HL-60/S4 treated with phorbol 12-myristate 13-acetate at 8.2 ng/mL for 4 days and 3 days (cell line): ENCODE results near the gene GNAT3.

Experiments used
- in situ Hi-C: fragments of 300-500 bp; cut with MboI; formaldehyde crosslinking; loops from 2 replicates; pipeline ENCODE4 v1.15.0; 2022; ENCODE audit warnings: low sequenced_read_pairs

Gene GNAT3

DNA sequence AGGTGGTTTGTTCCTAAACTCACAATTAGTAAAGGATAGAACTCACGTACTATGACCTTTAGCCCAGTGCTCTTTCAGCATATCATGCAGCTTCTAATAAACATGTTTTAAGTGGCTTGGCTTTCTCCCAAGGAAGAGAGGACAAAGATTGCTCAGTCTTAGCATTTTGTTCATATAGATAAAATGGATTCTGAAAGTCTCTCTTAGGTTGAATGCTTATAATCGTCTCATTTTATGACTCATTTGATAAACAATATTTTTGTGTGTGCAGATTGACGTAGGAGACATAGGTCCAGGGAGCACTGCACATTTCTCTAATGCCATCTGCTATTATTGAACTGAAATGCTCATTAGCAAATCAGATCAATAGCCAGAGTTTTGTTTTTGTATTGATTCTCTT, 44.8 kb downstream of the GNAT3 start:
- in situ Hi-C loops = no loop called here

- in situ Hi-C loops = no loop called here
These were observed 45.2 kb downstream of the GNAT3 start for GRCh38 chr7:80466636-80467035.

DNA sequence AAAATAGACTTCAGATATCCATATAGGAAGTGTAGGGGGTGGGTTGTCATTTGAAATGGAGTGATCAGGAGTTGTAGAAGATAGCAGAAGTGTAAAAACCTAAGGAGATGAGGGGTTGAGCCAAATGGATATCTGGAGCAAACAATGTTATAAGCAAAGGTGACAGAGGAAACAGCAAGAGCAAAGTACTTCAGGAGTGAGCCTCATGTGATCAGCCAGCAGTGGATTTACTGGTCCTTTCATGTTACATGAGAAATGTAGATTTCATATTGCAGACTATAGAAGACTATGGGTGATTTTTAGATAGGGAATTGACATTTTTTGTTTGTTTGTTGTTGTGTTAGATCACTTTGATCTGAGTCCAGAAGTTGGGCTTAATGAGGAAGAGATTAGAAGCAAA, 47.7 kb downstream of the GNAT3 start:
- in situ Hi-C loops = no loop called here

GRCh38 chr7:80463272-80463920, 48.5 kb downstream of the GNAT3 start:
- in situ Hi-C loops = no loop called here

- in situ Hi-C loops = no loop called here
These were observed 51.0 kb downstream of the GNAT3 start for GRCh38 chr7:80460857-80461256.

DNA sequence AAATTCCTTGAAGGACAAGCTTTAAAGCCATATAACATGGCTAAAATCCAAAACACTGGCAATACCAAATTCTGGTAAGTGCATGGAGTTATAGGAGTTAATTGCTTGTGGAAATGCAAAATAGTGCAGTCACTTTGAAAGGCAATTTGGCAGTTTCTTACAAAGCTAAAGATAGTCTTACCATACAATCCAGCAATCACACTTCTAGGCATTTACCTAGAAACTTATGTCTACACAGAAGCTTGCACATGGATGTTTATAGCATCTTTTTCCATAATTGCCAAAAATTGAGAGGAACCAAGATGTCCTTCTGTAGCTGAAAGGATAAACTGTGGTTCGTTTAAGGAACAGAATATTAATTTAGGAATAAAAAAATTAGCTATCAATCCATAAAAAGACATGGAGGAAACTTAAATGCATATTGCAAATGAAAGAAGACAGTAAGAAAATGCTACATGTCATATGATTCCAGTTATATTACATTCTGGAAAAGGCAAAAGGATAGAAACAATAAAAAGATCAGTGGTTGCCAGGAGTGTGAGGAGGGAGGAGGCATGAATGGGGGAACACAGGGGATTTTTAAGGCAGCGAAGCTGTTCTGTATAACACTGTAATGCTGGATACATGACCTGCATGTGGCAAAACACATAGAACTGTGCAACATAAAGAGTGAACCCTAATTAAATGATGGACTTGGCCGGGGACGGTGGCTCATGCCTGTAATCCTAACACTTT, 51.9 kb downstream of the GNAT3 start:
- in situ Hi-C loops = no loop called here

DNA sequence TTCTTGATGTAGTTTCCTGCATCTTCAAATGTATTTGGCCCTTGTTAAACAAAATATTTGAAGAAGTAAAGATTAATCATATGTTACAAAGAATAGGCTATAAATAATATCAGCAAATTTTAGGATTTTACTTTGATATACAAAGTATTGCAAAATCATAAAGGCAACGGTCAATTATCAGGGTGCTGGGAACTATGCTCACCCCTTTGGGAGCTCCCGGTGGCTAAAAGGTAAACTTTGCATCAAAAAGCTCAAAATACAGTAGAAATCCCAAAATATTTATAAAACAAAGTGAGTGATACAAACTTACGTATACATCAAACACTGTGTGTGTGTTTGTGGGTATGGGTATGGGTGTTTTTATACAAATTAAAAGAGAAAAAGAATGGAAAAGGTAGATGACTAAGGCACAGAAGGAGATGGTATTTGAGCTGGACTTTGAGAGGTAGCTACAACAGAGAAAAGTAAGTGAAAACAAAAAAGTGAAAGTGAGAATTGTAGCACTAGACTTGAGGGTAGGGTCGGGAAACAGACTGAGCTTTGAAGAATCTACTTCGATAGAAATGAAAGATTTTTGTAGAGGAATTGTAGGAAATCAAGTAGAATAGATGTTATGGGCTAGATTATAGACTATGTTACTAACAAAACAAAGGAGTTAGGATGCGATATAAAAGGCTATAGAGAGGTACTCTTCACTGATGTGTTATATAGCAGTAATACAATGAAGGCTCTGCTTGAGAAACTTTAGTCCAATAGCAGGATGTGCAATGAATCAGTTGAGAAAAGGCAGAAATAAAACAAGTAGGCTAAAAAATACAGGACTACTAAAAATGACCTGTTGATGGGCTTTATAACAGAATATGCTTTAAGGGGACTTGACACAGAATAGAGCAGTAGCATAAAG, 52.8 kb downstream of the GNAT3 start:
- in situ Hi-C loops = no loop called here

DNA sequence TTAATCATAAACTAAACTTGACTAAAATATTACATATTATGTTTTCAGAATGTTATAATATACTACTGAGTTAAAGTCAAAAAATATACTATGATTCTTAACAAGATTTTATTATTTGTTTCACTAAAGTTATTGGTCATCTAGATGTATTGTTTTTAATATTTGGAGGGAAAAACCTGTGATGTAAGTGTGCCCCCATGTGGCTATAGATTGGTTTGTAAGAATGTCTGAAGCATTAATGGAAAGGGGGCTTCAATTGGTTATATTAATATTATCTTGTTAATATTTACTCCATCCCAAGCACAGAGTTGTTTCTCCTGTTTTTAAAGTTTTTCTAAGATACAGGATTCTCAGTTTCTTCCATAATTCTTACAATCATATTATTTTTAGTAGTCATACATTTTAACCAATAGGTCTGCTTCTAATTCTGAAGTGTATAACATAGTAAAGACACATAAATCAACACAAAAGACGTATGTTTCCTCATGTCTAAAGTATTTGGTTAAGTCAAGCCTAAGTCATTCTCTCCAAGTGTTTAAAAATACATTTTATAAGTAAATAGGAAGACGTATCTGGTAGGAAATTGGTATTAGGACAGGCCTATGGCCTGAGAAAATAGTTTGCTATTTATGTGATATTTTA, 58.0 kb downstream of the GNAT3 start:
- in situ Hi-C loops = no loop called here

DNA sequence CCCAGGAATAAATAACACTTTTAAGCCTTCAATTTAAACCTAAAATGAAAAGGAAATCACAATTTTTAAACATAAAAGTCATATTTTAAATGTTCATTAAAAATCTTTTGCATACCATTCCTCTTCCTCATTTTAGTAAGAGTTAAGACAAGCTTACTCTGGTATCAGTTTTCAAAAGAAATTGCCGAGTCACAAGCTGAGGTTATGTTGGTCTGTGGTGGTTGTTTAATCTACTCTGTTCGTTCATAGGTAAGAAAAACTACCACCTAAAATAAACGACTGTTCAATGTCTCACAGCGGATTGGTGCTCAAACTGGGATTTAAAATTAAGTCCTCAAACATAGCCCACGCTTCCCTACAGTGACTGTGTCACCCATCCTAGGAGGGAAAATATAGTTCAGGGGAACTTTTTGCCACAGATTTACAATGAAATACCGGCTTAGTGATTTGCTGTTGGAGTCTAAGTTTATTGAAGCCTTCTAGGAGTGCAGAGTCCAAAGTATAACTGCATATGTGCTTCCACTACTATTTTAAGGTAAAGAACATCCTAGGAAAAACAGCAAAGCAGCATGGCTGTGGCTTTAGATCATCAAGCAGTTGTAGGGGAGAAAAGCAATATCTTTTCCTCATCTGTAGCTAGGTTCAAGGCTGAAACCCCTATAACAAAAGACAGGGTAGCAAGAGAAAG, 61.1 kb downstream of the GNAT3 start:
- in situ Hi-C loops = no loop called here

DNA sequence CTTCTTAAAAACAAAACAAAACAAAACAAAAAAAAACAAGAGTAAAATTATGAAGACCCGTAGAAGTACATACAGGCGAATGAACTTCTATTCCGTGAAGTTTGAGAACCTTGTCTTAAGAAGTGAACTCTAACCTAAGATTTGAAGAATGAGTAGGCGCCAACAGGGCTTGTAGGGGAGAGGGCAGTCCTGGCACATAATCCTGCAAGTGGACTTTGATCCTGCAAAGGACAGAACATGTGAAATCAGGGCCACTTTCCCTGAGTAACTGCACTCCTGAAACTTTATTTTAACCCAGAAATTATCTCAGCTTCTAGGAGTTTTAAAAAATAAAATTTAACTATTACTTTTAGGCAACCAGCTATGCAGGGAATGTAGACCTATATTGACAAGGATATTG, 62.0 kb downstream of the GNAT3 start:
- in situ Hi-C loops = no loop called here

GRCh38 chr7:80445351-80445750, 66.5 kb downstream of the GNAT3 start:
- in situ Hi-C loops = no loop called here

GRCh38 chr7:80444811-80445210, 67.1 kb downstream of the GNAT3 start:
- in situ Hi-C loops = no loop called here

DNA sequence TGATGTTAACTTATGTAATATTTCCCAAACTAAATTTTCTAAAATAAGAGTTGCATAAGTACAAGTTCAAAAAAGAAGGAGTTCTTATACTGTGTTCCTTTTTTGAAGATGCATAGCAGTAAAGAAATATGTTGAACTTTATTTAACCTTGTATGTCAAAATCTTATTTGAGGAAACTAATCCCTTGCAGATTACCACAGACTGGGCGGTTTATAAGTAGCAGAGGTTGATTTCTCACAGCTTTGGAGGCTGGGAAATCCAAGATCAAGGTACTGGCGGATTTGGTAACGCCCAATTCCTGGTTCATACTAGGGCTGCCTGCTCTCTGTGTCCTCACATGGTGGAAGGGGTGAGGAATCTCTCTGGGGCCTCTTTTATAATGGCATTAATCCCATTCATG, 68.5 kb downstream of the GNAT3 start:
- in situ Hi-C loops = no loop called here

DNA sequence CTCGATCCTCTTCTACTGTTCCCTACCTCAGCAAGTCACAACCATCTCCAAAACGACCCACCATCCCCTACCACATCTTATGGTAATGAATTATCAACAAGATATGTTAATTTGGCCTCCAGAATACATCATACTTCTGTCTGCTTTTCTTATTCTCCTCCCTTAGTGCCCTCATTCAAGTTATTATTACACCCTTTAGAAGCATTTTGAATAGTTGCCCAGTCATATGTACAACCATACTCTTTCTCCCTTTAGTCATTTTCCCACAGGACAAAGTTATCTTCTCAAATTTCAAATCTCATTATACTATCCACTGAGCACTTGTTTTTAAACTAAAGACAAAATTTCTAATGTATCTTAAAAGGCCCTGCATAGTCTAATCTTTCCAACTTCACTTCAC, 71.0 kb downstream of the GNAT3 start:
- in situ Hi-C loops = no loop called here

- in situ Hi-C loops = no loop called here
These were observed 71.7 kb downstream of the GNAT3 start for GRCh38 chr7:80439894-80440821.

DNA sequence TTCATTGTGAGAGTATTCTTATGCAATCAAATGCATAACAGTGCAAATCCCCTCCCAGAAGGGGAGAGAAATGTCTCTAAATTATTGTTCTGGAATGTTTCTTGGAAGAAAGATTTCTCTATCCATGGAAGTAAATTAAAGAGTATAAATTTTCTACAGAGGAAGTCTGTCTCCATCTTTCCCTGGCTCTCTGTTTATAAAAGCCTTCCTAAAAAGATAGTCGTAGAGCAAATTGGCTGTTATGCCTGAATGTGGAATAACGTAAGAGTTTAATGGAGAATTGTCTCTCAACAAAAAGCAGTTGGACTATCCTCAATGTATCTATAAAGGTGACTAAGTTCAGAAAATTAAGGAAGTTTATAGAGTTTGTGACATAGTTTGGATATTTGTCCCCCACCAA, 76.3 kb downstream of the GNAT3 start:
- in situ Hi-C loops = no loop called here

DNA sequence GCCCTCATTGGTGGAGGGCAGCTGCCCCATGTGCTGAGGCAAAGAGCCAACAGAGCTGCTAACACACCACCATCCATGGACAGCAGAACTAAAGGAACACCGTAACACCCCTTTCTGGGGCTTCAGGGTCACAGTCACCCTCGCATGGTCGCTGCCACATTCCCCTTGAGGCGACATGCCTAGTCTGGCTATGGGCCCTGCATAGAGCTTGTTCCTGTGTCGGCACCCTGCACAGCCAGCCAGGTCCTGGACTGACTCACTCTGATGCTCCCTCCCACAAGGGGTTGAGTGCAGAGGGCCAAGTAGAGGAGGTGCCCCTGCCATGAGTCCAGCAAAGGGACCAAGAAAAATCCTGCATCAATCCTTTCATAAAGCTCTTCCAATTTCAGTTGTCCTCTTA, 77.8 kb downstream of the GNAT3 start:
- in situ Hi-C loops = no loop called here

- in situ Hi-C loops = no loop called here
These were observed 79.7 kb downstream of the GNAT3 start for GRCh38 chr7:80432166-80432565.

- in situ Hi-C loops = no loop called here
These were observed 82.7 kb downstream of the GNAT3 start for GRCh38 chr7:80429181-80429580.
